Fibroblast of skin of abdomen (primary cell): ENCODE results near the gene AFF2.

Experiments
- DNase-seq: peaks from one replicate; pipeline ENCODE4 v3.0.0-alpha.2; 2013

The AFF2 gene

GRCh38 chrX:148536961-148537360, 36.5 kb downstream of the AFF2 start:
- peak; percentile 44 for DNase-seq

DNA sequence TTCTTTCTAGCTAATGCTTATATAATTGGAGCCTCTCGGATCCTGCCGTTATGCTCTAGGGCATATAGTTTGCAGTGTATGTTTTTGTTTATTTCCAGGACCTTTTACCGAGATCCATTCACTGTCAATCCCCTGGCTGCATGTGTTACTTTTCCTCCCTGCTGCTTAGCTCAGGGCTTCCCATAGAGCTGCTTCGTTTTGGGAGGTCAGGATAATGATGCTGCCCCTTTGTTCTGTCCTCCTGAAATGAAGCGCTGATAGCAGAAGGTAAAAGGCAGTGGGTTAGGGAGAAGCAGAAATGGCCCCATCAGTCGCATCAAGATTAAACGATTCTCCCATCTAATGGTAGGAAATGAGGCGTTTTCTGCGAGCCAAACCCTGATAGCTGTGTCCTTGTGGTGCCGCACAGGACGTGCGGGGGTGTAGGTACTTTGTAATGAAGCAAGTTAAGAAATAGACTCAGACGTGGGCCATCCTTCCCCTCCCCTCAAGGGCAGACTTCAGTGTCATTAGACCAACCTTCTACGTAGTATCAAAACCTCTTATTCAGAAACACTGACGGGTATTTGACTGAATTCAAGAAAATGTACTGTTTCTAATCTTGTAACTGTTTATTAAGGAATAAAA, 37.3 kb downstream of the AFF2 start:
- no peak for DNase-seq

DNA sequence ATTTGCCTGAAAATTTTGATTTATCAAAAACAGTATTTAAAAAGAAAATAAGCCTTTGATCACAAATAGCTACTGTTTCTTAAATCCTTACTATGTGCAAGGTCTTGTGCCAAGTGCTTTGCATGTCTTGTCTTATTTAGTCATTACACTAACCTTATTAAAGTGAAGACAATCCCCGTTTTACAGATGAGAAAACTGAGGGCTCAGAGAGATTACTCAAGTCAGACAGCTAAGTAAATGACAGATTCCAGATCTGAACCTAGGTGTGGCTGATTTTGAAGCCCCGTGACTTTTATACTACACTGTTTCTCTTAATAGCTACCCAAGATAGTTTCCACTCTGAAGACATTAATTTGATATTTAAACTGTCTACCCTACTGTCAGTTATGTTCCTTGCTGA, 38.2 kb downstream of the AFF2 start:
- DNase-seq, result no peak

GRCh38 chrX:148540114-148540513, 39.7 kb downstream of the AFF2 start:
- DNase-seq, result no peak

DNA sequence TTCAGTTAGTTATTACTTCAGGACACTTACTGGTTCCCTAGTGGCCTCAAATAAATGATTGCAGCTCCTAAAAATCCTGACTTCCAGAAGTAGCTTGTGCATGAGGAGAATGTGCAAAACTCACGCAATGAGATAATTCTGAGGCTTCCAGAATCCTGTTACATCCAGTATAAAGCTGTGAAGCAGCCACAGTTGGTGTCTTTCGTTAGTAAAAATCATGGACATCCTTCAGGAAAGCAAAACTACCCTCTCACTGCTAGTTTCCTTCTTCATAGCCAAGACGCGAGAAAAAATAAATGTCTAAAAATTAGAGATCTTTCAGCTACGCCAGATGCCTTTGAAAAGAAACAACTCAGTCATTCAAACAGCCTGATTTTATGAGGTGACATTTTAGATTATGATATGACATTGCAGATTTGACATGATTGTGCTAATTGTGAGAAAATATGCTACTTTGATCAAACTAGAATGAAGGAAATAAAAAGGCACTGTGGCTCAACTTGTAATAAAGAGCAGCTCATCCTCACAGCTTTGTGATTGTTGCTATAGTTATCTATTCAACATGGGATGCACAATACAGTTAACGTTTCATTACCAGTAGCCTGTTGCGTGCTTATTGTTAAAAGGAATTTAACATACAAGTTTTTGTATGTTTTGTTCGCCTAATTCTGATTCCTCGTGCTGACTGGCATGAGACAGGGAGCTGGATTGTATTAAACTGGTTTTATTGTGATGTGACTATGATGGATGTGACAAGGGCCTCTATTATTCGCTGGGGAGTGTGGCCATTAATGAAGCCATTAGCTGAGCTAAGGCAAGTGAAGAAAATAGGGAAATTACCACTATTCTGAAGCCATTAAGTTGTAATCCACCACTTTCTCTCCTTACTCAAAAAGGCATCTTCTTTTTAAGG, 40.5 kb downstream of the AFF2 start:
- DNase-seq, result no peak

DNA sequence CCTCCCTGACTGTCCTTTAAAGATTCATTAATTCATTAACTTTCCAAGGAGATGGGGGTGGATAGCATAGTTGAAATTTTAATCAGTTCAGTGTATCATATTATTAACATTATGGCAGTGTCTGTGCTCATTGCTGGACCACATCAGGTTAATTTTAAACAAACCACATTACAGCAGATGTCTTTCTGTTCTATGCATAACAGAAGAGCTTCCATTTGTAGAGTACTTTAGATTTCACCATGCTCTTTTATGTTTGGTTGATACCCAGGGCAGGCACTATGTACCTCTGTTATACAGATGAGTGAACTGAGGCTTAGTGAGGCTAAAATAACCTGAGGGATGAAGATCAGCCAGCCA, 41.1 kb downstream of the AFF2 start:
- DNase-seq, result no peak

DNA sequence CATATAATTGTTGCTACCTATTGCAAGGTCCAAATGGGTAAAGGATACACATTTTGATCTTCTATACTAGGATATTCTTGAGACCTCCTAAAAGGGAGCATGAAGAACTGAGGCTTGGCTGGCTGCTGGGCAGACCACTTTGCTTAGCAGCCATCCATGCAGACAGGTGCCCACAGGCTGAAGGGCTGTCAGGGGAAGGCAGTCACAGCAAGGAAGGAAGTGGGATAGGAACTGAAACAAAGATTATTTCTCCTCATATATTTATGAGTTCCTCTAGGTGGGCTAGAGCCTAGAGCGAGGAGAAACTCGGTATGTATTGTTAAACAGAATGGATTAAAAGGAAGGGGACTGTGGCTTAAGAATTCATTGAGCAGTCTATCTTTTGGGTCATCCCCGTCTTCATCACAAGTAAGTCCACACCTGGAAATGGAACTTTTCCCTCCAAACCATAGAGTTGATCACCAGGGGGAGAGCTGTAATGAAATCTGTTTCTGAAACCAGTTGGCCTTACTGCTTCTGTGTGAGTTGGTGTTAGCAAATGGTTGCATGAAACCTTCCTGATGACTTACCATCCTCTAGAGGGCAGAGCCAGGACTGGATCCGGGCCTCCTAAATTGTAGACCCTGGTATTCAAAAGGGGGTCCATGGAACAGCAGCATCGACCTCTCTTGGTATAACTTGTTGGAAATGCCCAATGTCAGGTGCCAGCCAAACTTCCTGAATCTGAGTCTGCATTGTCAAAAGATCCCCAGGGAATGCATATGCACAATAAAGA, 42.3 kb downstream of the AFF2 start:
- DNase-seq, result no peak

DNA sequence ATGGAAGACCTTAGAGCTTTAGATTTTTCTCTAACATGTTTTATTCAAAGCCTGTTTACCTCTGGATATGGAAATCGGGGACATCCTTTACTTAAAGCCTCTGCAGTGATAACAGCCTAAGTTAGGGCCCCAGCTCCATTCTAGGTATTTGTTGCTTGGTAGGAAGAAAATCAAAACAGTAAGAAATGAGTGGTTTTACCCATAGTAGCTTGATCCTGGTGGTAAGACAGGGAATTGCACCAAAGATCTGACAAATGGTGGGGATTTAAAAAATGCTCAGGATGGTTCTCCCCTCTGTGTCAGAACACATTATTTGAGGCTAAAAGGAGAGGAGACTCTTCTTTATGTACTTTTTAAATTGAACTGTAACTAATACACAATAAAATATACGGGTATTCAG, 52.4 kb downstream of the AFF2 start:
- DNase-seq, result no peak

- no peak for DNase-seq
These were observed 54.7 kb downstream of the AFF2 start for GRCh38 chrX:148555101-148555500.

GRCh38 chrX:148555571-148556243, 55.3 kb downstream of the AFF2 start:
- DNase-seq, result no peak

DNA sequence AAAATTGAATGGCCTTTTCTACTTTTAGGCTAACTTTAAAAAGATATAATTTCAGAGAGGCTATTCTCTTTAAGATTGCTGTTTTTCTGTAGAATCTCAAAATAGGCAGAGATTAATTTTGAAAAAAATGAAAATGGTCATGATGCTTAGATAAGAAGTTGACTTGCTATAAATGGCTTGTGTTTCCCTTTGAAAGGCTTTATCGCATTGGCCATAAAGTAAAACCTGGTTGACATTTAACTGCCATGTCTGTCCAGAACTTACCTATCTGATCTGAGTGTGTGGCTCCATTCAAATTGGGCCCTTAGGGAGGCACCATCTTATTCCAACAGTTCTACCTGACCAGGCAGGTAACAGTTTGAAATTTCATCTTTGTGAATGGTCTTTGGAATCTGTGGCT, 56.1 kb downstream of the AFF2 start:
- no peak for DNase-seq

GRCh38 chrX:148562846-148563245, 62.4 kb downstream of the AFF2 start:
- DNase-seq, result no peak

GRCh38 chrX:148567229-148567628, 66.8 kb downstream of the AFF2 start:
- peak; percentile 86 for DNase-seq

DNA sequence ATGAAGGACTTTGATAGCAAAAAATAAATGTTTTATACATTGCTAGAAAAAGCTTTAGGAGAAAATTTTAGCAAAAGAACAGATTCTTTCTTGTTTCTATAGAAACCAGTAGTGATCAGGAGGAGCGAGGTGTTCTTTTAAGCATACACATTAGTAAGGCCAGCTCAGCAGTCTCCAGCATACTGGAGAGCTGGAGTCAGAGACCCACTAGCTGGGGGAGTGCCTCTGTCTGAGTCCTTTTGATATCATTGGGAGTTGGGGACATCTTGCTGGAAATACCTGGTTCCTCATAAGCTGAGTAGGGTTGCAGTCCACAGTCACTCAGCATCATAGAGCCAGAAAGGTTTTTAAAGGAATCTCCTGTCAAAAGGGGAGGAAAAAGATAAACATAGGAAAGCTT, 67.4 kb downstream of the AFF2 start:
- DNase-seq, result peak; percentile 6

DNA sequence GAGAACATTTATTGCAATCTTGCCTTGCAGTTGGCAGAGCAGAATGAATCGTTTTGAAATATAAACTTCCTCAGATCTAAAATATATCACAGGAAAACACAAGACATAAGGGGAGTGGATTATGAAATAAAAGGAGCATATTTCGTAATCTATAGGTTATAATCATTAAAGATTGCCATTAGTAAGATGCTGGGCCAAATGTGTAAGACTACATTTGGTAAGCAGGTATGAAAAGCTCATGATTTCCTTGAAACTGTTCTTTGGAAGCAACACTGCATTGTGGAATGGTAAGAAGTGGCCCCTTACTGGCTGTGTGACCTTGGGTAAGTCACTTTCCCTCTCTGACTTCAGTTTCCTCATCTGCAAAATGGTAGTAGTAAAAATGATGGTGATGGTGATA, 68.3 kb downstream of the AFF2 start:
- no peak for DNase-seq

DNA sequence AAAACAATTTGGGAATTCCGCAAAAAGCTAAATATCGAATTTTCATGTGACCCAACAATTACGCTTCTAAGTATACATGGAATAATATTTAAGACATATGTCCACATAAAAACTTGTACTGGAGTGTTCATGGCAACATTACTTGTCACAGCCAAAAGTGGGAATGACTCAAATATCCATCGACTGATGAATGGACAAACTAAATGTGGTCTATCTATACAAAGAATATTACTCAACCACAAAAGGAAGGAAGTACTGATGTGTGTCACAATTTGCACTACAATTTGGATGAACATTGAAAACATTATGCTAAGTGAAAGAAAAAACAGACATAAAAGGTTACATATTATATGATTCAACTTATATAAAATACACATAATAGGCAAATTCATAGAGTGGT, 71.9 kb downstream of the AFF2 start:
- DNase-seq, result peak; percentile 13

GRCh38 chrX:148573119-148573518, 72.7 kb downstream of the AFF2 start:
- no peak for DNase-seq

DNA sequence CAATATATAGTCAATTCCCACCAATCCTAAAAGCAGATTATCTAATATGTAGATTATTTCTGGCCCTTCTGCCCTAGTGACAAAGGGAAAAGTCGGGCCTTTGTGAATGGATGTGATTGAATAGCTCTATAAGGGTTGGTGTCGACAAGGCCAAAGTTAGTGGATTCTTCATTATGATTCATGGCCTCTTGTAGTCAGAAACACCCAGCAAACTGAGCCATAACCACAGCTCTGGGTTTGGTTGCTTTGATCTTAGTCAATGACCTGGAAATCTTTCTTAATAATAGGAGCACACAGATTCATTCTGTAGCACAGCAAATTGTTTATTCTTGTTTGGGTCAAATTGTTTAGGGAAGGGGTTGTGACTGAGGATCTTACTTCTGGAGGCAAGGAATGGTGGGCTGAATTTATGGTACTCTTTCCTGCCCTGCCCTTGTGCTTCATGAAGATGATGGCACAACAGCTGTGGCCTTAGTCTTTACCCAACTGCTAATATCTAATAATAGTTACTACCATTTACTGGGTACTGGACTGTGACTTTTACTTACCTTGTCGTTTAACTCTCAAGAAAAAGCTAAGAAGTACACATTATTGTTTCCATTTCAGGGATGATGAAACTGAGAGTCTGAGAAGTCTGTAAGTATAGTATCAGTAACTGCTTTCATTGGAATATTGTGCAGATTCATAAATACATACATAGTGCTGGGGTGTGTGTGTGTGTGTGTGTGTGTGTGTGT, 74.0 kb downstream of the AFF2 start:
- DNase-seq, result peak; percentile 53

DNA sequence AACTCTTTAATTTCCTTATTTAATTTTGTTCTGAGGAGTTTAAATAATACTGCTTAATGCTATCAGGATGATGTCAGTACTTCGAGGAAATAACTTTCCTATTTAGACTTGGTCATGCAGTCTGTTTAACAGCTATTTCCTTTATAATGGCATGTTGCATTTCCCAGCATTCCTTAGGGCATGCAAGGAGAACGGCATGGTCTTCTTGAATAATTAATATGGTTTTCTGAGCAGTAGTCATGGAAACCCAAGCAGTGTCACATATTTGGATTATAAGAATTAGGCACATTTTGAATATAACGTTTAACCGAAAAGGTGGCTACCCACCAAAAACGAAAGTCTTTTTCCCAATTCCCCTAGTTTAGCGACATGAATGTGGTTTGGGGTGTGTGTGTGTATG, 76.0 kb downstream of the AFF2 start:
- DNase-seq, result no peak

GRCh38 chrX:148577741-148578140, 77.3 kb downstream of the AFF2 start:
- DNase-seq, result no peak

DNA sequence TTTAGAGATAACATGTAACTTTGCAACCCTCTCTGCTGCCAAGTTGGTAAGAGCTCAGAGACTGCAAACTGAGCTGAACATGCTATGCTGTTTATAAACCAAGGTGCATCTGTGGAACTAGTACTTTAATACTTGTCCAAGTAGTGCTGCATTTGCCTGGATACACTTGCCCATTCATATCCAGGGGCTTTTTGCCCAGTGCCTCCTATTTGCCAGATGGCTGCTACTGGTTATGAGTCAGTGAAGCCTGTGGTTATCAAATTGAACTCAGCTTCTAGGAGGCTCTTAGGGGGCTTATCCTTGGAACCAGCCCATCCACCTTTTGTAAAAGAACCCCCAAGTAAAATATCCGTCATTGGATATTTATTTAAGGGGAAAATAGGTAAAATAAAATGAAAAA, 79.6 kb downstream of the AFF2 start:
- DNase-seq, result no peak

GRCh38 chrX:148582353-148582752, 81.9 kb downstream of the AFF2 start:
- DNase-seq, result peak; percentile 59
